Psoas muscle (tissue), 8 donors: Measurements from ENCODE around the gene ENDOU. TPM values are rescaled to one million over a fixed set of nuclear protein-coding genes. Genes with fewer than 3 reads are reported as not detected.

Experiments
- ATAC-seq, 4 donors: fragments of 200-7000 bp; cut with Tn5 transposase; one replicate each; pipeline ENCODE4 v1.9.1; 2020; ENCODE audit warnings: moderate library complexity in 3 of 4, mild to moderate bottlenecking in 2 of 4
- DNase-seq, 2 donors: peaks; one replicate each; pipeline ENCODE4 v3.0.0-alpha.2; 2020
- H3K27ac ChIP-seq: fragments of 200-600 bp; one replicate; pipeline ENCODE4 v1.8.0; 2022
- H3K27me3 ChIP-seq, 3 donors: fragments of 200-600 bp in 1 of 3; one replicate each; pipeline versions ENCODE4 v1.6.1 to v1.8.0; 2013 to 2022; ENCODE audit warnings: low read length in 2 of 3, mild to moderate bottlenecking in 2 of 3, moderate library complexity in 1 of 3; ENCODE audit not compliant: insufficient read depth in 3 of 3
- H3K36me3 ChIP-seq, 2 donors: fragments of 200-600 bp in 1 of 2; one replicate each; pipeline versions ENCODE4 v1.6.1 to v1.8.0; 2013 to 2022; ENCODE audit warnings: low read depth in 1 of 2, mild to moderate bottlenecking in 1 of 2, moderate library complexity in 1 of 2; ENCODE audit not compliant: insufficient read depth in 1 of 2
- H3K4me1 ChIP-seq: fragments of 200-600 bp; one replicate; pipeline ENCODE4 v1.8.0; 2022
- H3K4me3 ChIP-seq: fragments of 200-600 bp; one replicate; pipeline ENCODE4 v1.8.0; 2022; ENCODE audit warnings: mild to moderate bottlenecking
- H3K9me3 ChIP-seq: fragments of 200-600 bp; one replicate; pipeline ENCODE4 v1.8.0; 2022
- CTCF ChIP-seq: fragments of 200-600 bp; IDR thresholded peaks from one replicate; pipeline ENCODE4 v1.8.0; 2022; ENCODE audit warnings: antibody characterized with exemption
- WGBS, 3 donors: extraction: QIAGEN DNeasy Blood & Tissue Kit; methylation state at CpG; one replicate each; pipeline versions ENCODE4 v1.1.6 to v1.1.7; 2013; 5-methylcytosine and 5-hydroxymethylcytosine counted together
- intact Hi-C, 2 donors: fragments of 100-400 bp; cut with DNase I; formaldehyde crosslinking; loops; one replicate each; pipeline versions ENCODE4 v1.11.0 to v1.14.2; 2022
- polyA plus RNA-seq, 3 donors: library from polyadenylated mRNA; stranded (reverse); fragments of 200-250 nt; gene quantifications; one replicate each; pipeline ENCODE4 v1.2.3, GENCODE V29; 2013
- total RNA-seq, 4 donors: library from RNA; stranded (reverse); fragmentation: NEBNext Ultra II Directional in 2 of 4; extraction: Animal tissue kit (Norgen Biotek cat#: 25700) in 2 of 4; gene quantifications; one replicate each; pipeline versions ENCODE4 v1.2.1 to v1.2.4, GENCODE V29; 2021 to 2023
- donor health status: healthy with polysubstance abuse.
- donor health status: DM: no; HTN: no; CAD: no; lungs with moderate emphysema.
- donor health status: Bipolar disorder and iron deficiency.
- donor health status: healthy.
- donor health status: DM: yes; HTN: yes; CAD: no.
- donor health status: DM: no; HTN: no; CAD: no.
- donor health status: DM: no; HTN: no; CAD: no.
- donor health status: DM: yes; HTN: yes; CAD: no.

Gene ENDOU
- total and polyA plus RNA-seq, 7 donors, result 0.13 to 0.82 (median 0.20) TPM; not detected in 3

- no peak for TF ChIP-seq CTCF
- 12 to 14% (median 13%) methylated on average over 17 of the region's 17 CpGs for WGBS, 3 donors
- H3K4me1 ChIP-seq, result peaks cover 43% of the 10 kb centered on the region
- DNase-seq (no peak), ATAC-seq (no peak)
- no peaks in the 10 kb centered on the region for H3K9me3 ChIP-seq
- no peaks in the 10 kb centered on the region for H3K27me3 ChIP-seq
- no peaks in the 10 kb centered on the region for H3K36me3 ChIP-seq
- intact Hi-C loops, result no loop called here
- H3K27ac ChIP-seq, result peak overlapping the region; percentile 89
- peak overlapping the region; percentile 98 for H3K4me3 ChIP-seq
Measured at GRCh38 chr12:47772738-47773061, 47.4 kb upstream of the ENDOU start.

- no peaks in the 10 kb centered on the region for H3K36me3 ChIP-seq
- no peaks in the 10 kb centered on the region for H3K27me3 ChIP-seq
- no peak for TF ChIP-seq CTCF
- peak overlapping the region; percentile 98 for H3K4me3 ChIP-seq
- 74 to 79% (median 78%) methylated on average over 13 of the region's 13 CpGs for WGBS, 3 donors
- intact Hi-C loops, result no loop called here
- peaks cover 38% of the 10 kb centered on the region for H3K4me1 ChIP-seq
- ATAC-seq (no peak), DNase-seq (peak in 1 of 2 donors; percentile 34)
- no peaks in the 10 kb centered on the region for H3K9me3 ChIP-seq
- H3K27ac ChIP-seq, result no peak overlapping the region
Measured at GRCh38 chr12:47772094-47772660, 46.9 kb upstream of the ENDOU start.

GRCh38 chr12:47771304-47771703 lies 46.0 kb upstream of the ENDOU start:
- no peak for ATAC-seq
- DNase-seq, result no peak
- Histone ChIP-seq H3K27ac (no peak overlapping the region), H3K9me3 (no peaks in the 10 kb centered on the region), H3K4me3 (no peak overlapping the region), H3K36me3 (no peaks in the 10 kb centered on the region), H3K4me1 (peaks cover 29% of the 10 kb centered on the region), H3K27me3 (no peaks in the 10 kb centered on the region)
- TF ChIP-seq CTCF, result no peak
- WGBS, 3 donors, result 91 to 93% (median 91%) methylated on average over 6 of the region's 6 CpGs
- intact Hi-C loops, result no loop called here

- Histone ChIP-seq H3K9me3 (no peaks in the 10 kb centered on the region), H3K4me3 (no peak overlapping the region), H3K4me1 (peaks cover 18% of the 10 kb centered on the region), H3K36me3 (no peaks in the 10 kb centered on the region), H3K27ac (no peak overlapping the region), H3K27me3 (no peaks in the 10 kb centered on the region)
- DNase-seq, result no peak
- intact Hi-C loops, result no loop called here
- WGBS, 3 donors, result 79 to 89% (median 88%) methylated on average over 3 of the region's 3 CpGs
- no peak for ATAC-seq
- no peak for TF ChIP-seq CTCF
Measured at GRCh38 chr12:47770086-47770726, 44.9 kb upstream of the ENDOU start.
